K562 (cell line): ENCODE results near the gene RBFOX2.

ENCODE experiments used
- AFF4 ChIP-seq: sonication (generic); formaldehyde crosslinking; IDR thresholded peaks from 2 replicates; pipeline ENCODE4 v1.8.0; 2023; ENCODE audit warnings: mild to moderate bottlenecking, missing genetic modification reagents
- CTCF ChIP-seq, 3 experiments: IDR thresholded peaks in 2 of 3; conservative IDR thresholded peaks in 1 of 3; 2 replicates each; pipeline ENCODE4 v1.5.1; 2011 to 2012; ENCODE audit warnings: low read length in 3 of 3, mild to moderate bottlenecking in 3 of 3, control low read depth in 2 of 3, improper control_type of control experiment in 1 of 3, inconsistent platforms in 1 of 3, low read depth in 1 of 3, mixed read lengths in 1 of 3, moderate library complexity in 1 of 3; ENCODE audit not compliant: insufficient read depth in 2 of 3
- E2F8 ChIP-seq: fragments of 450-650 bp; IDR thresholded peaks from 2 replicates; pipeline ENCODE4 v1.7.1; 2018; ENCODE audit warnings: mild to moderate bottlenecking, low read depth; ENCODE audit not compliant: partially characterized antibody
- GMEB1 ChIP-seq: fragments of 250-450 bp; sonication (Bioruptor Pico); IDR thresholded peaks from 2 replicates; pipeline ENCODE4 v1.4.0; 2020; ENCODE audit warnings: mild to moderate bottlenecking
- HDAC6 ChIP-seq: IDR thresholded peaks from 2 replicates; pipeline ENCODE4 v1.6.1; 2012; ENCODE audit warnings: low read depth, mild to moderate bottlenecking, control low read depth, inconsistent platforms, low read length, moderate library complexity
- KDM1A ChIP-seq, 2 experiments: fragments of 450-650 bp; IDR thresholded peaks; 2 replicates each; pipeline ENCODE4 v1.6.1; 2016; ENCODE audit warnings: mild to moderate bottlenecking in 2 of 2
- MITF ChIP-seq: IDR thresholded peaks from 2 replicates; pipeline ENCODE4 v1.6.1; 2014; ENCODE audit warnings: antibody characterized with exemption
- POLR2A ChIP-seq: fragments of 450-650 bp; conservative IDR thresholded peaks from 2 replicates; pipeline ENCODE4 v1.6.1; 2016
- SREBF2 ChIP-seq: sonication (generic); formaldehyde crosslinking; IDR thresholded peaks from 2 replicates; pipeline ENCODE4 v1.4.0; 2020; ENCODE audit warnings: mild to moderate bottlenecking, missing genetic modification reagents
- XRCC5 ChIP-seq: fragments of 200-400 bp; formaldehyde crosslinking; IDR thresholded peaks from 2 replicates; pipeline ENCODE4 v1.6.1; 2017; ENCODE audit warnings: low read depth, mild to moderate bottlenecking, low read length
- ZNF133 ChIP-seq: fragments of 250-450 bp; sonication (Bioruptor Pico); IDR thresholded peaks from 2 replicates; pipeline ENCODE4 v1.4.0; 2020; ENCODE audit warnings: mild to moderate bottlenecking
- ZNF395 ChIP-seq: fragments of 200-800 bp; sonication (Bioruptor generic); IDR thresholded peaks from 2 replicates; pipeline ENCODE4 v1.6.1; 2017; ENCODE audit warnings: missing genetic modification characterization, missing compliant biosample characterization

- no peak for TF ChIP-seq ZNF395 (CRISPR knock-in tag)
- TF ChIP-seq E2F8 = no peak
- TF ChIP-seq CTCF (IDR thresholded peaks at IDR 0.05 in 2 of 3, conservative IDR thresholded peaks at IDR 0.05 in 1 of 3; ENCODE audit: insufficient read depth in 2 of 3, low read depth in 1 of 3, low read length in 3 of 3) = no peak
- no peak for TF ChIP-seq ZNF133
- TF ChIP-seq HDAC6 = no peak
- TF ChIP-seq POLR2A = no peak
- no peak for TF ChIP-seq MITF
- no peak for TF ChIP-seq GMEB1
- no peak for TF ChIP-seq SREBF2 (CRISPR knock-in tag)
- no peak for TF ChIP-seq AFF4 (CRISPR knock-in tag)
- no peak for TF ChIP-seq KDM1A (IDR thresholded peaks at IDR 0.05)
- TF ChIP-seq XRCC5 = no peak
Measured at GRCh38 chr22:35993048-35993714, 35.4 kb downstream of the RBFOX2 start.
